Activated CD8-positive, alpha-beta memory T cell treated with anti-CD3 and anti-CD28 coated beads for 48 hours (primary cell): ENCODE measurements around the gene SERPING1.

Experiments
- DNase-seq, 3 experiments: peaks; one replicate each; pipeline ENCODE4 v3.0.0-alpha.2; 2020; ENCODE audit warnings: low read depth in 2 of 3, low spot score in 2 of 3

The SERPING1 gene

GRCh38 chr11:57638005-57638781 lies 40.7 kb downstream of the SERPING1 start:
- DNase-seq = no peak

GRCh38 chr11:57638811-57639320 lies 41.4 kb downstream of the SERPING1 start:
- DNase-seq = no peak

GRCh38 chr11:57639321-57640067 lies 42.0 kb downstream of the SERPING1 start:
- DNase-seq = no peak

GRCh38 chr11:57640068-57640800 lies 42.7 kb downstream of the SERPING1 start:
- no peak for DNase-seq

GRCh38 chr11:57641011-57641807 lies 43.7 kb downstream of the SERPING1 start:
- no peak for DNase-seq

- no peak for DNase-seq
Measured at GRCh38 chr11:57643802-57644201, 46.3 kb downstream of the SERPING1 start.

- peak; percentile 52 to 86 (median 71) for DNase-seq
Measured at GRCh38 chr11:57644748-57645688, 47.5 kb downstream of the SERPING1 start.

- DNase-seq = no peak
Measured at GRCh38 chr11:57645689-57646085, 48.2 kb downstream of the SERPING1 start.

GRCh38 chr11:57646194-57646798 lies 48.8 kb downstream of the SERPING1 start:
- DNase-seq = no peak

GRCh38 chr11:57646799-57647303 lies 49.4 kb downstream of the SERPING1 start:
- DNase-seq = no peak

GRCh38 chr11:57647372-57647771 lies 49.9 kb downstream of the SERPING1 start:
- no peak for DNase-seq

GRCh38 chr11:57647960-57648800 lies 50.7 kb downstream of the SERPING1 start:
- no peak for DNase-seq

GRCh38 chr11:57648801-57649735 lies 51.6 kb downstream of the SERPING1 start:
- no peak for DNase-seq

GRCh38 chr11:57649826-57650738 lies 52.6 kb downstream of the SERPING1 start, which contains the start of gene YPEL4:
Gene YPEL4 (minus strand): TSS chr11:57649912. CDS start chr11:57647107, 2,805 bp downstream.
- DNase-seq = no peak

GRCh38 chr11:57650739-57651090 lies 53.2 kb downstream of the SERPING1 start:
- no peak for DNase-seq

- no peak for DNase-seq
Measured at GRCh38 chr11:57651408-57651807, 53.9 kb downstream of the SERPING1 start.
